H1 (cell line): Measurements from ENCODE around the gene FBLN2.

Experiments
- ATF2 ChIP-seq: IDR thresholded peaks from 2 replicates; pipeline ENCODE4 v1.6.1; 2012; ENCODE audit warnings: low read length, inconsistent platforms
- CTCF ChIP-seq, 3 experiments: IDR thresholded peaks; 1 replicate in 2 of 3; 2 replicates in 1 of 3; pipeline versions ENCODE4 v1.5.1 to v1.6.1; 2011; ENCODE audit warnings: low read length in 3 of 3, mild to moderate bottlenecking in 3 of 3, inconsistent platforms in 2 of 3, low read depth in 1 of 3, moderate library complexity in 1 of 3; ENCODE audit not compliant: insufficient read depth in 1 of 3; ENCODE audit errors: control extremely low read depth in 1 of 3
- PHF8 ChIP-seq: fragments of 200-600 bp; sonication (generic); conservative IDR thresholded peaks from 2 replicates; pipeline ENCODE4 v1.7.1; 2012; ENCODE audit warnings: low read depth, mild to moderate bottlenecking, inconsistent platforms, low read length, moderate library complexity
- POLR2A ChIP-seq, 2 experiments: IDR thresholded peaks; 1 replicate in 1 of 2; 2 replicates in 1 of 2; pipeline ENCODE4 v1.6.1; 2011; ENCODE audit warnings: low read depth in 2 of 2, low read length in 2 of 2, mild to moderate bottlenecking in 2 of 2; ENCODE audit errors: control extremely low read depth in 1 of 2
- SP1 ChIP-seq: IDR thresholded peaks from 2 replicates; pipeline ENCODE4 v1.6.1; 2011; ENCODE audit warnings: low read depth, low read length
- TAF1 ChIP-seq: IDR thresholded peaks from 2 replicates; pipeline ENCODE4 v1.6.1; 2011; ENCODE audit warnings: mild to moderate bottlenecking, low read depth, low read length
- TF ChIP-seq, protein P1 (sequence below): IDR thresholded peaks from 2 replicates; pipeline ENCODE4 v1.6.1; 2011; ENCODE audit warnings: low read length, improper control_type of control experiment

DNA sequence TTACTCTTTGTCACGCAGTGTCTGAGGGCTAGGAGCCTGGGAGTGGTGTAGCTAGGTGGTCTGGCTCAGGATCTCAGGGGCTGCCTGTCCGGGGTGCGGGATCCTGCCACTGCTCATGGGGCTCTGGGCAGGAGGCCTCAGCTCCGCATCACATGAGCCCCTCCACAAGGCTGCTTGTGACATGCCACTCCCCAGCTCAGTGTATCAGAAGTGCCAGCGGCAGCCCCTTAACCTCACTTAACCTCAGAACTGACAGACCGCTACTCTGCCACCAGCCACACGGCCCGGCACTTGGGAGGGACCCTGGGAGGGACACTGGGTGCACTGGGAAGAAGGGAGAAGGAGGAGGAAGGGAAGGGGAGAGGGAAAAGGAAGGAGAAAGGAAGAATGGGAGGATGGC is 87.9 kb downstream of the FBLN2 start:
- TF ChIP-seq, protein P1, sequence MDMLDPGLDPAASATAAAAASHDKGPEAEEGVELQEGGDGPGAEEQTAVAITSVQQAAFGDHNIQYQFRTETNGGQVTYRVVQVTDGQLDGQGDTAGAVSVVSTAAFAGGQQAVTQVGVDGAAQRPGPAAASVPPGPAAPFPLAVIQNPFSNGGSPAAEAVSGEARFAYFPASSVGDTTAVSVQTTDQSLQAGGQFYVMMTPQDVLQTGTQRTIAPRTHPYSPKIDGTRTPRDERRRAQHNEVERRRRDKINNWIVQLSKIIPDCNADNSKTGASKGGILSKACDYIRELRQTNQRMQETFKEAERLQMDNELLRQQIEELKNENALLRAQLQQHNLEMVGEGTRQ = no peak
- TF ChIP-seq SP1 = no peak
- TF ChIP-seq CTCF (IDR thresholded peaks at IDR 0.05; ENCODE audit: control extremely low read depth in 1 of 3, insufficient read depth in 1 of 3, low read depth in 1 of 3, low read length in 3 of 3) = no peak
- no peak for TF ChIP-seq ATF2
- no peak for TF ChIP-seq PHF8
- no peak for TF ChIP-seq TAF1
- TF ChIP-seq POLR2A (IDR thresholded peaks at IDR 0.05; ENCODE audit: control extremely low read depth in 1 of 2, low read depth in 2 of 2, low read length in 2 of 2) = no peak
